COLO829 (cell line): ENCODE measurements around the gene CFHR1.
"Not testable (repeated sequence)": the region's sequence is repeated elsewhere in the genome, so short reads cannot be mapped to it uniquely, and the experiment has no call there.

ENCODE experiments used
- DNase-seq: peaks from one replicate; pipeline ENCODE4 v3.0.0; 2012; ENCODE audit warnings: low spot score

CFHR1 gene

GRCh38 chr1:196819531-196819930, at the start of gene CFHR1:
Gene CFHR1 (plus strand): TSS chr1:196819731. CDS start chr1:196819845, 114 bp downstream.
- DNase-seq: not testable (repeated sequence)

- DNase-seq: not testable (repeated sequence)
Measured at GRCh38 chr1:196769823-196770222, 49.7 kb upstream of the CFHR1 start.

- no peak for DNase-seq
Measured at GRCh38 chr1:196773713-196774112, 45.8 kb upstream of the CFHR1 start.

DNA sequence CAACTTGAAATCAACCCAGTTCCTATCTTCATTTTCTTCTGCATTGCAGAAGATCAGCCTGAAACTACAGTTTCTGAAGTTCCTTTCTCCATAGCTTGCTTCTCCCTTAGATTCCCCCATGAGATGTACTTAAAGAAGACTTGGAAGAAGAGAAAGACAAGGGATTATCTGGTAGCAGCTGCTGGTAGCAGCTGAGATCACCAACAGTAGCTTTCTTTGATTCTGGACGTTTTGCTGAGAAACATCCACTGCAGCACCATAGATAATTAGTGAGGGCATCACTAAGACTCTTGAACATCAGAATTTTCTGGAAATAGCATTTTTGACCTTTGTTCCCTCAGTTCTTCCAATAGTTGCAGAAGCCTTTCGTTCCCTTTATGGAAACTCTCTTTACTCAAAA, 45.4 kb upstream of the CFHR1 start:
- no peak for DNase-seq

GRCh38 chr1:196774603-196775002, 44.9 kb upstream of the CFHR1 start, which contains the start of gene CFHR3:
Gene CFHR3 (plus strand): TSS chr1:196774840. CDS start chr1:196774887, 47 bp downstream.
- DNase-seq: no peak

GRCh38 chr1:196777603-196778002, 41.9 kb upstream of the CFHR1 start:
- no peak for DNase-seq

GRCh38 chr1:196779093-196779492, 40.4 kb upstream of the CFHR1 start:
- no peak for DNase-seq

GRCh38 chr1:196791252-196791651, 28.3 kb upstream of the CFHR1 start:
- not testable (repeated sequence) for DNase-seq

DNA sequence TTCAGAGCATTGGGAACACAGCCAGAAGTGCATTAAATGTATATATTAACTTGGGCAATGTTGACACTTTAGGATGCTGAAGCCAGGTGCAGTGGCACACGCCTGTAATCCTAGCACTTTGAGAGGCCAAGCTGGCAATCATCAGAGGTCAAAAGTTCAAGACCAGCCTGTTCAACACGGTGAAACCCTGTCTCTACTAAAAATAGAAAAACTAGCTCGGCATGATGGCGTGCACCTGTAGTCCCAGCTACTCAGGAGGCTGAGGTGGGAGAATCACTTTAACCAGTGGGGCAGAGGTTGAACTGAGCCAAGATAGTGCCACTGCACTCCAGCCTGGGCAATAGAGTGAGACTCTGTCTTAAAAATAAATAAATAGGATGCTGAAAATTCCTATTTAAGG, 25.4 kb upstream of the CFHR1 start:
- not testable (repeated sequence) for DNase-seq

DNA sequence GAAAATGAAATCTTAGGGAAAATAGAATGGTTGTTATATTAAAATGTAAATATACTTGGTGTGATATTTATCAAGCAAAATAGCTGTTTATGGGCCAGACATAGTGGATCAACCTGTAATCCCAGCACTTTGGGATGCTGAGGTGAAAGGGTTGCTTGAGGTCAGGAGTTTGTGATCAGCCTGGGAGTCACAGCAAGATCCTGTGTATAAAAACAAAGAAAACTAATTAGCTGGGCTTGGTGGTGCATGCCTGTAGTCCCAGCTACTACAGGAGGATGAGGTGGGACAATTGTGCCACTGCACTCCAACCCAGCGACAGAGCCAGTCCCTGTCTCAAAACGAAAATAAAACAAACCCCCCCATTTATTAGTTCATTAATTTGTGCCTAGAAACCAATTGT, 21.6 kb upstream of the CFHR1 start:
- DNase-seq: no peak

DNA sequence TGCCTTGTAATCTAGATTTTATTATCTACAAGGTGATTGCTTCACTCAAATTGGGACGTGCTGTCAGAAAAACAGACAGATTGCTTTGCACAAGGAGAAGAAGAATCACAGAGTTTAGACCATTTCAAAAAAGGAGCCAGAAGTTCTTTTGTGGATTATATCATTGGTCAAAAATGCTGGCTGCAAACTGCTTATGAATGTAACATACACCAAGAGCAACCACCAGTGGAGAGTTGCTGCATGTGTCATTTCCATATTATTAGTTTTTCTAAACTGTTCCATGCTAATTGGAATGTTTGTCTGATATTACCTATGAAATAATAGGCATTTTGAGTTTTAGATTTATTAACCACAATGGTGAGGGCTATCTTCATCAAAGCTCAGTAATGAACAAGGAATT, 17.6 kb upstream of the CFHR1 start:
- DNase-seq: not testable (repeated sequence)

DNA sequence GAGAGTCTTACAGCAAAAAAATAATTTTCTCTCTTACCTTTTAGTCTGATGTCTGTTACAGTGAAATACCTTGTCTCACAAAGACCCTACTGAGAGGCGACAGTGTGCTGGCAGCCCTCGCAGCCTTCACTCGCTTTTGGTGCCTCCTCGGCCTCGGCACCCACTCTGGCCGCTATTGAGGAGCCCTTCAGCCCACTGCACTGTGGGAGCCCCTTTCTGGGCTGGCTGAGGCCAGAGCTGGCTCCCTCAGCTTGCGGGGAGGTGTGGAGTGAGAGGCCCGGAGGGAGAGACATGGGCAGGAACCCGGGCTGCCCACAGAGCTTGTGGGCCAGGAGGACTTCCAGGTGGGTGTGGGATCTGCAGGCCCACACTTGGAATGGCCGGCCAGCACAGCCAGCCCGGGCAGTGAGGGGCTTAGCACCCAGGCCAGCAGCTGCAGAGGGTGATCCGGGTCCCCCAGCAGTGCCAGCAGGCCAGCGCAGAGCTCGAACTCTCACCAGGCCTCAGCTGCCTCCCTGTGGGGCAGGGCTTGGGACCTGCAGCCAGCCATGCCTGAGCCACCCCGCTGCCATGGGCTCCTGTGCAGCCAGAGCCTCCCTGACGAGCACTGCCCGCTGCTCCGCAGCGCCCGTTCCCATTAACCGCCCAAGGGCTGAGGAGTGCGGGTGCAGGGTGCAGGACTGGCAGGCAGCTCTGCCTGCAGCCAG, 10.8 kb upstream of the CFHR1 start:
- DNase-seq: no peak

DNA sequence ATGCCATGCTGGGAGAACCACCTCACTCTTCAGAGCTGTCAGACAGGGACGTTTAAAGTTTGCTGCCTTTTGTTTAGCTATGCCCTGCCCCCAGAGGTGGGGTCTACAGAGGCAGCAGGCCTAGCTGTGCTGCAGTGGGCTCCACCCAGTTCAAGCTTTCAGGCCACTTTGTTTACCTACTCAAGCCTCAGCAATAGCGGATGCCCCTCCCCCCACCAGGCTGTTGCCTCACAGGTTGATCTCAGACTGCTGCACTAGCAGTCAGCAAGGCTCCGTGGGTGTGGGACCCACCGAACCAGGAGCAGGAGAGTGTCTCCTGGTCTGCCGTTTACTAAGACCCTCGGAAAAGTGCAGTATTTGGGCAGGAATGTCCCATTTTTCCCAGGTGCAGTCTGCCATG, 2.1 kb upstream of the CFHR1 start:
- DNase-seq: not testable (repeated sequence)

GRCh38 chr1:196827860-196828259, 8.3 kb downstream of the CFHR1 start:
- DNase-seq: peak; percentile 61

GRCh38 chr1:196849613-196850492, 30.3 kb downstream of the CFHR1 start:
- not testable (repeated sequence) for DNase-seq

- no peak for DNase-seq
Measured at GRCh38 chr1:196856053-196856452, 36.5 kb downstream of the CFHR1 start.

GRCh38 chr1:196857188-196857587, 37.7 kb downstream of the CFHR1 start:
- no peak for DNase-seq

DNA sequence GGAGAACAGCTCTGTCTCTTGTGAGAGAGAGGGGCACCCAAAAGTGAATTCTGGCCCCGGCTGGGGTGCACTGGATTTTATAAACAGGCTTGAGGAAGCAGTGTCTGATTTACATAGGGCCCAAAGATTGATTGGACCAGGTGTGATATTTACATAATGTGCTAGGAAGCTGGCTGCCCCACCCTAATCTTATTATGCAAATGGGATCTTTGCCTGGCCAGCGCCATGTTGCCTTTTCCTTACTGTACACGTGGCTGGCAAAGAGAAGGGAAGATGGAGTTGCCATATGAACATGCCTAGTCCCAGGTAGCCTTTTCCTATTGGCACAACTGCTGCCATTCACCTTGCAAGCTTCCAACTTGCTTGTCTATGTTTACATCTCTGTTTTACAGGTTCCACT, 39.3 kb downstream of the CFHR1 start:
- DNase-seq: no peak

- no peak for DNase-seq
Measured at GRCh38 chr1:196860323-196860884, 40.9 kb downstream of the CFHR1 start.

GRCh38 chr1:196861429-196861828, 41.9 kb downstream of the CFHR1 start:
- DNase-seq: peak; percentile 90

GRCh38 chr1:196866974-196867373, 47.4 kb downstream of the CFHR1 start:
- DNase-seq: no peak

- no peak for DNase-seq
Measured at GRCh38 chr1:196873385-196873784, 53.9 kb downstream of the CFHR1 start.

DNA sequence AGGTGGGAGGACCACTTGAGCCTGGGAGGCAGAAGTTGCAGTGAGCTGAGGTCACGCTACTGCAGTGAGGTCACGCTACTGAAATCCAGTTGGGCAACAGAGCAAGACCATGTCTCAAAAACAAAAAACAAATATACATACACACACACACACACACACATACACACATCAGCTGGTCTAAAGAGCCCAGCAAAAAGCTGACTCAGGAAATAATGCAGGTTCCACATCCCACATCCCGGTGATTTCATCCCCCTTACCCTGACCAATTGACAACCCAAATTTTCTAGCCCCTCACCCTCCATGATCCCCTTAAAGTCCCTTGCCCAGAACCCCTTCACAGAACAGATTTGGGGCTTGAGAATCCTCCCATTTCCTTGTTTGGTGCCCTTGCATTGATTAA, 56.4 kb downstream of the CFHR1 start:
- DNase-seq: no peak
